HG03457 (cell line): ENCODE results near the gene INO80.
"Not testable (repeated sequence)": the region's sequence is repeated elsewhere in the genome, so short reads cannot be mapped to it uniquely, and the experiment has no call there.

Experiments
- ATAC-seq: cut with Tn5 transposase; IDR thresholded peaks from one replicate; pipeline ENCODE4 v1.9.1; 2021; ENCODE audit warnings: moderate number of reproducible peaks; ENCODE audit not compliant: unreplicated experiment

Gene INO80

DNA sequence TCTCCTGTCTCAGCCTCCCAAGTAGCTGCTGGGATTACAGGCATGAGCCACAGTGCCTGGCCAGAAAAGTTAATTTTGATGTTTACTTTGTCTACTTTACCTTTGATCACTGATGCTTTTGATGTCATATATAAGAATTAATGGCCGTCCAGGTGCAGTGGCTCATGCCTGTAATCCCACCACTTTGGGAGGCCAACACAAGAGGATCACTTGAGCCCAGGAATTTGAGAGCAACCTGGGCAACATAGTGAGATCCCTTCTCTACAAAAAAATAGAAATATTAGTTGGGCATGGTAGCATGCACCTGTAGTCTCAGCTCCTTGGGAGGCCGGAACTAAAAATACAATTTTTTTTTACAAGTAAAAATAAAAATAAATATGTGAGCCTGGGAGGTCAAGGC lies 6.8 kb upstream of the INO80 start:
- ATAC-seq, result no peak

DNA sequence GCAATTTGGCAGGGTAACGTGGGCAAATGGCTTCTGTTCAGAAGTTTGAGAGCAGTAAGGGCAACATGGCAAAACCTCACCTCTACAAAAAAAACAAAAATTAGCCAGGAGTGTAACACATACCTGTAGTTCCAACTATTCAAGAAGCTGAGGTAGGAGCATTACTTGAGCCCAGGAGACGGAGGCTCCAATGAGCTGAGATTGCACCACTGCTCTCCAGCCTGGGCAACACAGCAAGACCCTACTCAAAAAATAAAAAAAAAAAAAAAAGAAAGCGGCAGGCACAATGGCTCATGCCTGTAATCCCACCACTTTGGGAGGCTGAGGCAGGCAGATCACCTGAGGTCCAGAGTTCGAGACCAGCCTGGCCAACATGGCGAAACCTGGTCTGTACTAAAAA lies 5.9 kb upstream of the INO80 start:
- ATAC-seq, result no peak

DNA sequence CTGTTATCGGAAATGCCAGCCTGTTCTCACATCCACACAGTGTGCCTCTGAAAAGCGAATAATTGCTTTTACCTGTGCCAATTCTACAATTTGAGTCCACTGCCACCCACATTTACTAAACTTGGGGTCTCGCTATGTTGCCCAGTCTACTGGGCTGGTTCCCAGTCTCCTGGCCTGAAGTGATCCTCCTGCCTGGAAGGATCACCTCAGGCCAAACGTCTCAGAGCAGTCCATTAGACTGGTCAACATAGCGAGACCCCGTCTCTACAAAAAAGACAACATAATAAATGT lies 827 bp upstream of the INO80 start:
- ATAC-seq, result no peak

DNA sequence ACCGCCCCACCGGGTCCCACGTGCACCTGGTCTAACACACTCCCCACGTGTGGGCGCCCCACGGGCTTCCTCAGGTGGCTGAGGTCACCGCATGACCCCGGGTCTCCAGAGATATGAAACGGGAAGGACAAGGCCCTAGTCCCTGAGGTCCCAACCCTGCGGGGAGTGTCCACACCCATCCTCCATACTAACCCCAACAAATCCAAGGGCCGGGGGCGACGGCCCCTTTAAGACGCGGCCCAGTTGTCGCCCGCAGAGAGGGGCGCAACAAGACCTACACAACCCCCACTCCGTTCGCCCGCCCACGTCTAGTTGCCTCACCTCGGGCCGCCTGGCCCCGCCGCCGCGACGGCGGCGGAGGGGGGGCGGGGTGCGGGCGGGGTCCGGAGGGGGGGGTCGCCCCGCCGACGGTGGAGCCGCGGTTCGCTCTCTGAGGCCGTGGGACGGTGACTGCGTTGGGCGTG lies 396 bp downstream of the INO80 start:
- ATAC-seq, result peak; percentile 47

DNA sequence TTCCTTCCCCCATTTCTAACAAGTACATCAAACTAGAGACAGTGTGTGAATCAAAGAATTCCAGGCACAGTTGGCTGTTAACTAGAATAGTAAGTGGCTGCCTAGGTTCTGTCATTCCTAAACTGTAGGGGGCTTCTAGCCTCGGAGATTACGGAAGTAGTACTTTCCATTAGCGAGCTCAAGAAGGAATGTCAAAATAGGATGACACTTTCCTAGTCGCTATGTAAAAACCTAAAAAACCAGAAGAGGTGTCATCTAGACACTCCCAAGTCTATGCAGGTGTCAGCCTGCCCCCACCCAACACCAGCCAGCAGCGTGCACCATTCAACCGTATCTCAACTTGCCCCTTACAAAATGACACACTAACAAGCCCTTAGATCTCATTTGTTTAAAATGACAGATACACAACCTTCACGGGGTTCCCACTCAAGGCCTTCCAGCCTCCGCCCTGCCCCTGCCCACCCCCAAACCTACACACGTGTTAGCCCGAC lies 874 bp downstream of the INO80 start:
- ATAC-seq, result no peak

DNA sequence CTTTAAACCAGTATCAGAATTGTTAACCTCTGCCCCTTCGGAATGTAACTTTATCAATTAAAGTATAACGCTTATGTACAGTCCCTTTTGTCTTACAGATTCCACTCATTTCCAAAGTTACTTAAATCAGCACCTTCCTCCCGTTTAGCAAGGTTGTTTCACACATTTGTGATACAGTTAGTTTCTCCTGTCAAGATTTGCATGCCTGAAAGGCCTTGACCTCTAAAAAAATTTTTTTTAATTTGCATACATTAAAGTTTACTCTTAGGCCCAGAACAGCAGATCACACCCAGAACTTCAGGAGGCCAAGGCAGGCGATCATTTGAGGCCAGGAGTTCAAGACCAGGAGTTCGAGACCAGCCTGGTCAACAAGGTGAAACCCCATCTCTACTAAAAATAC lies 9.1 kb downstream of the INO80 start:
- ATAC-seq, result no peak

DNA sequence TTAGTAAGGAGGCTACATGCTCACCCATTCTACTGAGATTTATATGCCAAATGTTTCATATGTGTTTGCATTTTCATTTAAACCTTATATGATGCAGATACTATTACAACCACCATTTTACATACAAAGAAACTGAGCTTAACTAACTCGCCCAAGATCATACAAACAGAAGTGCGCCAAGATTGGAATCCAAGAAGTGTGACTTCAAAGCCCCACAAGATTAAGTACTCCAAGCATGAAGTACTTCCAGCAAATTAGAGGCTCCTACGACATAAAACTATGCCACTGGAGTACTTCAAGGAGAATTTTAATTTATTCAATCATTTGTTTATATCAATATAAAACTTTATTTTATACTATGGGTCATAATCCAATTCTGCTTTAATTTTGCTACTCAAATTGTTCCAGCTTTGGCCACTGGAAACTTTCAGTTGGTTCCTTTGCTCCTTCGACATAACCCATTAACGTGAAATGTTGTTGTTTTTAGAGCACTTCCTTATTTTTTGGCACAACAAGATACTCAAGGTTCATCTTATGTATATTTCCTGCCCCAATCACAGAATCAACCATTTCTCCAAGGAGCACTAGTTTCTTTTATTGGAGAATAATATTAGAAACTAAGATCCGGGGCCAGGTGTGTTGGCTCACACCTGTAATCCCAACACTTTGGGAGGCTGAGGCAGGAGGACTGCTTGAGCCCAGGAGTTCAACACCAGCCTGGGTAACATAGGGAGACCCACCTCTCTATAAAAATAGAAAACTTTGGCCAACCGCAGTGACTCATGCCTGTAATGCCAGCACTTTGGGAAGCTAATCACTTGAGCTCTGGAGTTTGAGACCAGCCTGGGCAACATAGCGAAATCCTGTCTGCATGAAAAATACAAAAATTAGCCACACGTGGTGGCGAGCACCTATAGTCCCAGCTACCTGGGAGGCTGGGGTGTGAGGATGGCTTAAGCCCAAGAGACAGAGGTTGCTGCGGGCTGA lies 10.4 kb downstream of the INO80 start:
- no peak for ATAC-seq

DNA sequence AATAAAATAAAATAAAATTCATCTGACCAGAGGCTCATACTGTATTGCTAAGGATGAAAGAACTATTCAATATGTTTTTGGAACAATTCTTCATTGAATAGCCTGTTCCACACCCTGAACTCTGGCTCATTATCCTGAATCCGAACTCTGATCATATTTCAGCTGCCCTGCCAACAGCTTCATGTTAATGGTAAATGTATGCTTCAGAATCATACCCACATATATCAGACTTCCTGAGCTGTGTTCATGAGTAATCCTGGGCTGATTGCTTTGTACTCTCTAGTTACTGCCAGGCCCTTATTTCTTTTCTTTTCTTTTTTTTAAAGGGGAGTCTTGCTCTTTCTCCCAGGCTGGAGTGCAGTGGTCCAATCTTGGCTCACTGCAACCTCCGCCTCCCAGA lies 11.8 kb downstream of the INO80 start:
- ATAC-seq, result no peak

DNA sequence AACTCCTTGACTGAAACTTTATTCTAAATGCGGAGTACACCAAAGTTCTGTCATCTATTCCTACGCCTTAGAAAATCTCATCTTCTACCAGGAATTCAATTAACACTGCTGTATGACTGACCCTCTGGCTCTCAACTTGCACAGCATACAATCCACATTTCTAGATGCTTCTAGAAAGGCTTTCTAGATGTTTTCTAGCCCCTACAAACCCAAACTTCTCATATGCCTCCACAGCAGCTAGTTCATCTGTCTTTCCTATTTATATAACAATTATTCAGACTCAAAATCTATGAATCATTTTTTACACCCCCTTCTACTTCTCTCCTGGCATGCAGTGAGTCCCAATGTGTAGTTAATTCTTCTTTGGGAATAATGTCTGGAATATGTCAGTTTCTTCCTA lies 13.2 kb downstream of the INO80 start:
- ATAC-seq, result no peak

DNA sequence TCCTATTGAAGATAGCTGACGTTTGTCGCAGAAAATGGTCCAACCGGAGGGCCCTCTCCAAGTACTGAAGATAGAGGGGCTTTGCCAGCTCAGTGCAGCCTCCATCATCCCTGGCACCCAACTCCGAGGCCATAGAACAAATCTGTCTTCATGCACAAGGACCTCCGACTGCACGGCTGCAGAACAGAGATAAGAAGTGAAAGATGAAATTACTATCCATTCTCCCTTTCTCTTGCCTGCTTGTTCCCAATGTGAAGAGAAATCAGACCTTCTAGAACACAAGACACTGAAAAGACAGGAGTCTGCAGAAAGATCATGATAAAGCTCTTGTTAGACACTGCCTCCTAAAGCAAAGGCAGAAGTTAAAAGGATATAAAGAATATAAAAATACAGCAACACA lies 19.9 kb downstream of the INO80 start:
- no peak for ATAC-seq

DNA sequence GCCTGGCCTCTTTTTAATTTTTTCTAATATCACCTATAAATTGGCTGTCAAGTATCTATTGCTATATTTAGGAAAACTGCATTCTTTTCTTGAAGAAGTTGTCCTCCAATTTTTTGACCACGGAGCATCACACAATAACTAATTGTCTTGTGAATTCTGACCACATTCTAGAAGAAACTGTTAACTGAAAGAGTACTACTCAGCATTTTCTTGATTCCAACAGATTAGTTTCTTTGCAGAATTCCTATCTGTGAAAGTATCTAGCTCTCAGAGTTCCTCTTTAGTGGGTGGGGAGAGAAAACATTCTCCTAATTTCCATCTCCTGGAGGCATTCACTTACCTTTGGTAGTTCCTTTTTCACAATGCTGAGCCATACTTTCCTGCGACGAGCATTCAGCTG lies 31.1 kb downstream of the INO80 start:
- ATAC-seq, result no peak

DNA sequence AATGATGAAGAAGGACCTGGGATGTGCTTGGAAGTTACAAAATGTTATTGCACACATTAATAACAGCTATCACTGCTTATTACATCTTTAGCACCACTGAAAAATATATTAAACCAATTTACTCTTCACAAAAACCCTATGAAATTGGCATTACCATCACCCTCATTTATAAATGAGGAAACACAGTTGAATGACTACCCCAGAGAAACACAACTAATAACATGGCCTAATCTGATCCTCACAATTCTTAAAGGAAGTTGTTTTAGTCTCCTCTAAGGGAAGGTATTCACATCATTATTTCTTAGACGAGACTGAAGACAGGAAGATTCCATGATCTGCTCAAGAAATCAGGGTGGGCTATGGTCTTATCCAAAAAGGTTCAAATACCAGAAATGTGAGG lies 35.9 kb downstream of the INO80 start:
- ATAC-seq, result no peak

DNA sequence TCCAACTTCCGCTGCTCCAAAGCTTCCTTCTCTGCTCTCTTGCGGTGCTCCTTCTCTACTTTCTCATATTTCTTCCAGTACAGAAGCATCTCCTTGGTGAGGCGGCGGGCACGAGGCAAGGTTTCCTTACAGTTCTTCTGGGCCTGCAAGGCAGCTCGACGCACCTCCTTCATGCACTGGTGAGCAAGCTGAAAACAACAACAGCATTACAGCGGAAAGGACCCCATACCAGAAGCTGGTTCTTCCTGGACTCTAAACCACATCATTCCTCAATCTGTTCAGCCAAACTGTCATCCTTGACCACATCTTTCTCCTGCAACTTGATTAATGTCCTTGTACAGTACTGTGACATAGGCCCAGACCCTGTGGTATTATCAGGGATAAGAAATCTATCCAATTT lies 36.4 kb downstream of the INO80 start:
- no peak for ATAC-seq

DNA sequence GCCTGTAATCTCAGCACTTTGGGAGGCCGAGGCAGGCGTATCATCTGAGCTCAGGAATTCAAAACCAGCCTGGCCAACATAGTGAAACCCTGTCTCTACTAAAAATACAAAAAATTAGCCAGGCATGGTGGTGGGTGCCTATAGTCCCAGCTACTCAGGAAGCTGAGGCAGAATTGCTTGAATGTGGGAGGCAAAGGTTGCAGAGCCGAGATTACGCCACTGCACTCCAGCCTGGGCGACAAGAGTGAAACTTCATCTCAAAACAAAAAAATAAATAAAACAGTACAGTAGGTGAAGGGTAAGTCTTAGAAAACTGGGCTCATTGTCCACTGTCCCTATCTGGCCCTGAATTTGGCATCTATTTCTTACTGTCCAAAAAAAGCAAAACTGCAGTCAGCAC lies 37.2 kb downstream of the INO80 start:
- ATAC-seq, result not testable (repeated sequence)

DNA sequence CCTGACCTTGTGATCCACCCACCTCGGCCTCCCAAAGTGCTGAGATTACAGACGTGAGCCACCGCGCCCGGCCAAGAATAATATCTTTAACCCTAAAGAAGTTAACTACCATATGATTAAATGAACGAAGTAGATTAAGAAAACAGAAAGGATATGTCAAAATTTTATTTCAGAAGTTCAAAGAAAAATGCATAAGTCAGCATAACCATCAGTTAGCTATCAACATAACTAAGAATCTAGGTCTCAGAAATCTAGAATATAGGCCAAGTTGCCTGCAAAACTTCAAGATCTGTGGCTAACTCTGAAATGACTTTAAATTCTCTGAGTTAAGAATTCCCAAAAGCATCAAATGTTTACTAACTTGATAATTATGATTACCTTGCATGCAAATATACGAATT lies 38.0 kb downstream of the INO80 start:
- ATAC-seq, result no peak

DNA sequence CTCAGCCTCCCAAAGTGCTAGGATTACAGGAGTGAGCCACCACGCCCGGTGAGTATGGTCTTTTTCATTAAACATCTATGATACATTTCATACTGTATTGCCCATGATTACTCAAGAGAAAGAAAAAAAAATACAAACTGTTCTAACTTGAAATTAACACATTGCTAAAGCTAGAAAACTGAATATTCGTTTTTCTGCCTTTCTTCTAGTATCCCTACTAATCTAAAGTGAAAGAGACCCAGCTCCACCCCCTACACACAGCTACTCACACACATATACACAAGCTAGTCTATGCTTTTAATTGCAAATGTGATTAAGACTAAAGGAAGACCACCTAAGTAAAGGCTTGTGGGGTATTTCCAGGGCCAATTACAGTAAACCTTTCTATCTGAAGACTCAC lies 43.1 kb downstream of the INO80 start:
- ATAC-seq, result no peak

DNA sequence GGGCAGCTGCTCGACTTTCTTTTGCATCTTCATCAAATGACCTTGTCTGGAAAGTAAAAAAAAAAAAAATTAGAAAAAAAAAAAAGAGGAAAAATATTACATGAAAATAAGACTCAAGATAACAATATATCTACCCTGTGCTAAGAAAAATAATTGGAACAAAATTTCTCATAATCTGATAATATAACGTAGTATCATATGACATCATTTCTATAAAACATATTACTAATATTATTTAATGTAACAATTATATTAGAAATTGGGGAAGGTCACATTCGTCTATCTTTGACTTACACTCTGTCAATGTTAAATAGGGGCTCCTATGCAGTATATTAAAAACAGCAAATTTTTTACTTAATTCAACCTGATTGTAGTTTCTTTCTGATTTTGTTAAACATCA lies 44.1 kb downstream of the INO80 start:
- ATAC-seq, result no peak

DNA sequence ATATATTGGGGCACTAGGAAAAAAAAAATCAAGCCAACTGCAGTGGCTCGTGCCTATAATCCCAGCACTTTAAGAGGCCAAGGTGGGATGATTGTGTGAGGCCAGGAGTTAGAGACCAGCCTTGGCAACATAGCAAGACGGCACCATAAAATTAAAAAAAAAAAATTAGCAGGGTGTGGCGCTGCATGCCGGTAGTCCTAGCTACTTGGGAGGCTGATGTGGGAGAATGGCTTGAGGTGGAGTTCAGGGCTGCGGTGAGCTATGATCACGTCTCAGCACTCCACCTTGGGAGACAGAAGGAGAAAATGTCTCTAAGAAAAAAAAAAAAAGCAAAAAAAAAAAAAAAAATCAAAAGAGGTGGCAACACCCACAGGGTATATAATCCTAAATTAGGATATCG lies 49.6 kb downstream of the INO80 start:
- ATAC-seq, result no peak

DNA sequence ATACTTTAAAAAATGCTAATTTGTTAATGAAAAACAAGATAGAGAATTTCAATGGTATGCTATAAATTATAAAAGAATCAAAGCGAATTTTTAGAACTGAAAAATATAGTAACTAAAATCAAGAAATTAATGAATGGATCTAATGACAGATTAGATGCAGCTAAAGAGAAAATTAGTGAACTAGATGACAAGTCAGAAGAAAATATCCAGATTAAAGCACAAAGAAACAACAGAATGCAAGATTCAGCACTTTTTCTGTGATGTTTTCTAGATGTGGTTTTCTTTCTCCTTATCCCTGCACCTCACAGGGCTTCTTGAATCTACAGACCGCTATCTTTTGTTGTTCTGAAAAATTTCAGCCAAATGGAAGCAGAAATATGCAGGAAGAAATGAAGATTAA lies 54.4 kb downstream of the INO80 start:
- no peak for ATAC-seq

DNA sequence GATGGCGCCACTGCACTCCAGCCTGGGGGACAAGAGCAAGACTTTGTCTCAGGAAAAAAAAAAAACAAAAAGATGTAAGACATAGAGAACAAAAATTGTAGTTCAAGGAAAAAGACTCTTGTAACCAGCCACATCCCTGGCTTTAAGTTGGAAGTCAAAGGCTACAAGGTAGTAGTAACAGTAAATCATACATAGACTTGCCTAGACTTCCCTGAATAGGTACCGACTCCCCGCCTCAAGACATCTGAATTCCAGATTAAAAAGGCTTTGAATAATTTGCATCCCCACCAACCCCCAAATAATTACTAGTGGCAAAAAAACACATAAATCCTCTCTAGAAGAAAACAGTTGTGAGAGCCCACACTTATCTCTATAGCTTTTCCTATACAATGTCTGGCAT lies 55.6 kb downstream of the INO80 start:
- ATAC-seq, result no peak

DNA sequence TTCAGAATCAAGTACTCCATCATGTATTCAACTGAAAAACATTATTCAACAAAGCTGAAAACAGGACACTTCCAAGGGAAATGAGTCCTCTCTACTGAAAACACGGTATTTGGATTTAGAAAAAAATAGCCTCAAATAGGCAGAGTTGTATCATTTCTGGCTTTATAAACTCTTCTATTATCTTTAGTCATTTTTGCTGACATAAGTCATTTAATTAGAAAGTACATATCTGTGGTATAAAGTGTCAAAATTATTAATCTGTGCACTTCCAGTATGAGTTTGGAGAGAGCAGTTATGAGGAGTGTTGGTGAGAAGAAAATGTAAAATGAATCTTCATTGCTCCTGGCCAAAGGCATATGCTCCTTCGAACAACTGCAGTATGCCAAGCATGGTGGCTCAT lies 59.3 kb downstream of the INO80 start:
- ATAC-seq, result no peak

DNA sequence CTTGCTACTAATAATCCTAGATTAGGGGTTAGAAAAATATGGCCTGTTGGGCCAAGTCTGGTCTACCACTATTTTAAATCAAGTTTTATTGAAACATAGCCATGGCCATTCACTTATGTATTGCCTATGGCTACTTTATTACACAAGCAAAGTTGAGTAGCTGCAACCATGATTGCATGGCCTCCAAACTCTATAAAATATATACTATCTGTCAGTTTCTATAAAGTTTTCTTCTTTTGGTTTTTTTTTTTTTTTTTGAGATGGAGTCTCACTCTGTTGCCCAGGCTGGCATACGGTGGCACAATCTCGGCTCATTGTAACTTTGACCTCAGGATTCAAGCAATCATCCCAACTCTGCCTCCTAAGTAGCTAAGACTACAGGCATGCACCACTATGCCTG lies 60.4 kb downstream of the INO80 start:
- ATAC-seq, result no peak

DNA sequence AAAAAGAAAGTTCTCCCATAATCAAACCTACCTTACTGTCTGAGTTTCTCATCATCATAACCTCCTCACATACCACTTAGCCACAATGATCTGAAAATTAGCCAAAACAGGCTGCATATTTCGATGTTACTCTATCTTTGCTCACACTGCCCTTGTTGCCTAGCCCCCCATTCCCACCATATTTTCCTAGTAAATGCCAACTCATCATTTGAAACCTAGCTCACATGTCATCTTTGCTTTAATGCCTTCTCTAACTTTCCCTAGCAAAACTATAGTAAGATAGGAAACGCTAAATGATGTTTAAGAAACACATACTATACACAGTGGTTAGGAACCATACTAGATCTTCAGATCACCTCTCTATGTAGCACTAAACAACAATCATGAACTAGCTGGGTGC lies 64.9 kb downstream of the INO80 start:
- no peak for ATAC-seq
